Stimulated activated naive CD8-positive, alpha-beta T cell treated with anti-CD3 and anti-CD28 coated beads, Interleukin-15, Interleukin-2, amounts not matched to agents 100 U/mL and 50 U/mL, for 24 hours (primary cell): ENCODE measurements around the gene MEIS2.

ENCODE experiments used
- ATAC-seq: fragments of 150-1000 bp; cut with Tn5 transposase; one replicate; pipeline ENCODE4 v1.10.0; 2021
- DNase-seq: peaks from one replicate; pipeline ENCODE4 v3.0.0; 2021

The MEIS2 gene

GRCh38 chr15:37075777-37076176 is 24.6 kb downstream of the MEIS2 start:
- DNase-seq: no peak
- ATAC-seq: no peak

DNA sequence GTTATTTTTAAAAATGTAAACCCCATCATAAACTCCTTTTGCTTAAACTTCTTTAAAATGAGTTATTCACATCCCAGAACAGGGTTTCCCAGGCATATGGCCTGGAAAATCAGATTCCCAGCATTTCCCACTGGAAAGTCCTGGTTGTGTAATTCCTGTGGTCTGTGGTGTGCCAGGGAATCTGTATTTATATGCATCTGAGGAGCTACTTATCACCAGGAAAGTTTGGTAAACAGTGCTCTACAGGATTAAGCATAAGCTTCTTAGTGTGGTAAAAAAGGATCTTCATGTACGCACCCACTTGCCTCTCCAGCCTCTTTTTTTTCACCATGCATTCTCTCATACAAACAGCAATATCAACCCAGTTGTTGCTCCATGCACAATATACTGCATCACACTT is 28.2 kb downstream of the MEIS2 start:
- no peak for DNase-seq
- no peak for ATAC-seq

- ATAC-seq: no peak
- no peak for DNase-seq
Observed at GRCh38 chr15:37071134-37071533, 29.2 kb downstream of the MEIS2 start.

DNA sequence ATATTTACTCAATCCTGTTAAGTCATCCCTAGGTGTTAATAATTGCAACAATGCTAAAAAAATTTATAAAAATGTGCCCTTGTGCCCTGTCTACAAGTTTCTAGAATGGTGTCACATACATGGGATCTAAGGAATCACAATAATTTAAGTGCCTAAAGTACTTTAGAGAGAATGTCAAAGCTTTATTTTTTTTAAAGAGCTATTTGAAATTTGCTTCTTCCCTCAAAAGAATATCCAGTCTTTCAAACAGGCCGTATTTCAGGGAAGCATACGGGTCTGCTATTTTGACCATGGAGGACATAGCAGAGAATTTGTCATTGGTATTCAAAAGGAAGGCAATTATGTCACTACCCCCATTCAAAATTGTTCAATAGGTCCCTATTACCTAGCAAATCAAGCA is 29.7 kb downstream of the MEIS2 start:
- no peak for DNase-seq
- no peak for ATAC-seq

GRCh38 chr15:37061996-37062395 is 38.4 kb downstream of the MEIS2 start:
- no peak for DNase-seq
- no peak for ATAC-seq

- no peak for ATAC-seq
- DNase-seq: no peak
Observed at GRCh38 chr15:37059086-37059485, 41.3 kb downstream of the MEIS2 start.

DNA sequence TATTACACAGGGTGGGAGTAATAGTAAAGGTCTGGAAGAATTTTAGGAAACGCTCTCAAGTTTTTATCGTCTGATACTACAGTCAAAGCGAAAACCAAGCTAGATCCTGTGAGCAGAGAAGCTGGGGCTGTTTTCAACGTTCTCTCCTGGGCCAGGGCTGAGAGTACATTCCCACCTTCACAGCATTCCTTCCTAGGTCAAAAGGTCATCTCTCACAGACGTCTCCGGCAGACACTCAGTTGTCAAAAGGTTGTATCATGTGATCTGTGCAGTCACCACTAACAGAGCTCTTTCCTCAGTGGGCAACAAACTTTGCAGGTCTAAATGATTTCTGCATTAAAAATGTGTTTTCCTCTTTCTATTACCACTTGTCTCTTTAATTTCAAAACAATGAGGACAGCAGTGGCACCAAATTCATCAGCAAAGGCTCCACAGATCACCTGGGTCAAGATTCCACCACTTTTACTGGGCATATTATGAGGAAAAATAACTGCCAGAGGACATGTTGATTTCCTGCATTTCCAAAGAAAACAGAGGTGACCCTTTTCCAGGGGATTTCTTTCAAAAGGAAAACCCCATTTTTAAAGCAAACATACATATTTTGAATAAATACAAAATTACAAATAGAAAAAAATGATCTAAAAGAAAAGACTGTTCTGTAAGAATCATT is 41.9 kb downstream of the MEIS2 start:
- ATAC-seq: no peak
- DNase-seq: no peak

GRCh38 chr15:37057831-37058230 is 42.5 kb downstream of the MEIS2 start:
- DNase-seq (no peak), ATAC-seq (no peak)

- no peak for ATAC-seq
- DNase-seq: no peak
Observed at GRCh38 chr15:37057256-37057655, 43.1 kb downstream of the MEIS2 start.

DNA sequence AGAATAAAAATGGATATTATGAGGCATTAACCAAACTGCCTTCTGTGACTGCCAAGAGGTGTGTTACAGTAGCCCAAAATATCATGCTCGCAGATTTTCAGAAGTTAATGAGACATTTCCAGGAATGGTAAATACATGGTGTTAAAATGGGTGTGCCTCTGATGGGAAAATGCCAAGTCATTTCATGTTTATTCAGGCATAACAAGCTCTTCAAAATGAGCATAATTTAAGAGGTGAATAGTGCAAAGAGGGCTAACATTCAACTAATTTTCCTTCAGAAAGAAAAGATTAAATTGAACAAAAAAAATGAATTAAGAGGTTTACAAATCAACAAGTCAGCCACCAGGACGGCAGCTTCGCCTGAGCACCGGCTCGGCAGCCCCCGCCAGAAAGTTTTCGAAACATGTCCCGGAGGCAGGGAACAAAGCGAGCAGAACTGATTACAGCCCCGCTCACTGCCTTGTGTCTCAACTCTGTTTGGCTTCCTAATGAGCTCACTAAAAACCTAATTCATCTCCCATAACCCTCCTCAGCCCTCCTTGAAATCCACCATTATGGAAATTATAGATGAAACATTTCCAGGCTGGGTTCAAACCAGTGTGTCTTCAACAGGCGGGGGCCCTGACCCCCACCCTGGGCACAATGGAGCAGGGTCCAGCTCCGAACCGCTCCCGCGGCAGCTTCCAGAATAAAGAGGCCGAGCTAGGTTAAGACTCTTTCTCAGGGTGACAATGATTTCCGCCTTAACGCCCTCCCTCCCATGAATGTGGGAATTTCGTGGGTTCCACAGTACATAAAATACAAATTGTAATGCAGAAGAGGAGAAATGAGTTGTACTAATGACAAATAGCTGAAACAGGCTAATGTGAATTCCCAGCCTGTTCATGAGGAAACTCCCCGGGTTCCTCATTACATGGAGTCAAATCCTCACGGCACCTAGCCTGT is 43.9 kb downstream of the MEIS2 start:
- no peak for DNase-seq
- ATAC-seq: no peak

DNA sequence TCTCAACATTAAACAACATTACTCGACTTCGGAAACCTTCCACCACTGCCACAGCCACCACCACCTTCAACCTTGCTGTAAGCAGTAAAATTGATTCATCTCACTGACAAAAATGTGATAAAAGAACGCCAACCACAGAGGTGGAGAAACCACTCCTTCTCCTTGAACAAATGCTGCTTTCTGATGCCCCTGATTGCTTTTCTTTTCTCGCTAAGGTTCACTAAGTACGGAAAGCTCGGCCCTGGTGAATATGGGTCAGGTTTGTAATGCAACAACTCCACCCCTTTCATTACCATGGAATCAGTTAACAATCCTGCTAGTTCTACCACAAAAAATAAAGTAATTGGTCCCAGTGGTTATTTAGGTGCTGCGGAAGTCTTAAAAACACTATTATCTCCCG is 44.9 kb downstream of the MEIS2 start:
- DNase-seq (no peak), ATAC-seq (no peak)

DNA sequence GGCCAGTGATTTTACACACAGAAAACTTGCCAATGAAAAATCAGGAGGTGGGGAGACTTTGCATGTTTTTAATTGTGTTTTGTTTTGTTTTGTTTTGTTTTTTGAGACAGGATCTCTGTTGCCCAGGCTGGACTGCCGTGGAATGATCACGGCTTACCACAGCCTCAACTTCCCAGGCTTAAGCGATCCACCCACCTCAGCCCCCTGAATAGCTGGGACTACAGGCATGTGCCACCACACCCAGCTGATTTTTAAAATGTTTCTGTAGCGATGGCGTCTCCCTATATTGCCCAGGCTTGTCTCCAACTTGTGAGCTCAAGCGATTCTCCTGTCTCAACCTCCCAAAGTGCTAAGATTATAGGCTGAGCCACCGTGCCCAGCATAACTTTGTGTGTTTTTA is 46.0 kb downstream of the MEIS2 start:
- DNase-seq: no peak
- no peak for ATAC-seq

GRCh38 chr15:37053166-37053565 is 47.2 kb downstream of the MEIS2 start:
- DNase-seq (no peak), ATAC-seq (no peak)

DNA sequence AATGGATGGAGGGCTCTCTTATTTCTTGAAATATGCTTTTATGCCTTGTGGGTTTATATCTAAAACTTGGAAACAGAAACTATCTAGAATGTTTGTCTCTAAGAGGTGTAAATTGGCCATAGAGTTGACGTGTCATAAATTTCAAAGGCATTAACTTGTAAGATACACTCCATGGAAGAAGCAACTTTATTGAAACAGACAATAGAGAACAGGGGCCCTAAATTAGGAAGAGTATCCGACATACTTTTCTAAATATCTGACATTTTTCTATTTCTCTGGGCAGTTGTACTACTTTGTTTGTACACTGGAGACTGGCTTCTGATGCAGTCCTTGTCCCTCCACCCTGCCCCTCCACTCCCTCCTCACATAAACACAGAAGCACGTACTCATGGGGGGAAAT is 50.0 kb downstream of the MEIS2 start:
- DNase-seq: no peak
- no peak for ATAC-seq

GRCh38 chr15:37046876-37047614 is 53.3 kb downstream of the MEIS2 start:
- DNase-seq (no peak), ATAC-seq (no peak)

DNA sequence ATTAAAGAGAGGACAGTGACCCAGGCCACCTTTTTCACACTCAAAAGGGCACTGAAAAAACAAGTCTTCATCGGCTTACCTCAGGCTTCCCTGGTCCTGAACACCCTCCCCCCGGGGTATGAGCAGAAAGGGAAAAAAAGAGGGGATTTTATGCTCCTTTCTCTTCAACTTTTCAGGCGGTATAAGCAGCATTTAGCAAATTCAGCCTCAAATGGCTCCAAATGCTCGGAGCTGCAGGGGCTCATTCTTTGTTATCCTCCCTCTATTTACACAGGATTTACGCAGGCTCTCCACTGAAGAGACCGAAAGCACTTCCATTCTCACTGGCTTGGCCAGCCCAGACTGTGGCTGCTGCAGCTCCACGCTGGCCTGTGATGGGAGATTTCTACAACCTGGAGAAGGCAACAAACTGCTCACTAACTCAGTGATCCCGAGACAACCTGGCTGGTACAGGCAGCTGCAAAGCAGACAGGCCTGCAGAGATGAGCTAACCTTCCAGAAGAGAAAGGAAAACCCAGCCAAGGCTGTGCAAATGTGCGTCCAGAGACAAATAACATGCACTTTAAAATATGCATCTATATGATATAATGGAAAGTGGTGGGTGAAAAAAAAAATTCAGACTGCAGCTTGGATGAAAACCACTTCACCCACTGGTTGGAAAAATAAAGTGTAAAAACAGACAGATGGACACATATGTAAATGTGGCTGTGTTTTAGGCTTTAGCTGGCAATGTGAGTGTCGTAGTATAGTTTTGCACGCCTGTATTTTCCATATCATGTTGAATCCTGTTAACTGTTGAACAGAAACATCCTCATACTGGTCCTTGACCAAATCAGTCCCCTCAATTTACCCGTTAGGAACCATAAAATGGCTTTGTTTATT is 54.2 kb downstream of the MEIS2 start:
- DNase-seq (no peak), ATAC-seq (no peak)

DNA sequence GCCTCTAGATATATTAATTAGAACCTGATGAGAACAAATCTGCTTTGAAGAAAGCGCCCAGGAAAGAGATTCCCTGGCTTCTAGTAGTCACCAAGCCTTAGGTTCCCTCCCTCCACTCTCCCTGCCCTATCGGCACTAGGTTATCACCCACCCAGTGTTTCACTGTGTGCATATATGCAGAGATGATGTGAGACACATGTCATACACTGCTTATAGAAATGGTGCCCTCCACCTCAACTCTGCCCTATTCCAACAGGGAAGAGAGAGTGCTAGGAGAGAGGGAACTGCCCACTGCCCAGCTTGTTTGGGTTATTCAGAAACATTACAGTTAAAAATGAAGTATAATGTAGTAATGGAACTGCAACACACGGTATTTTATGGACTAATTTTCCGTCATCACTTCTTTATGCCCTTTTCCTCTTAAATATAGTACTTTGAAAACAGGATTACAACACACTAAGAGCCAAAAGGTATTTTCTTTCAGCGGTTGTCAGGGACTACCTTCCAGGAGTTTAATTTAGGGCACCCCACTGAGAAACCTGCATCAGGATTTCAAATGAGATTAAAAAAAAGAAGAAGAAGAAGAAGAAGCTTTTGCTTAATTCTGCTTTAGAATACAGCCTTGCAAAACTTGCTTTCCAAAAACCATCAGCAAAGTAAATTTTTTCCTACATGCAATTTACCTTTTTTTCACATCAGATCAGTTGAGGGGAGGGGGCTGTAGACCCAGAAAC is 55.3 kb downstream of the MEIS2 start:
- no peak for ATAC-seq
- no peak for DNase-seq

- DNase-seq (no peak), ATAC-seq (no peak)
Observed at GRCh38 chr15:37041836-37042235, 58.5 kb downstream of the MEIS2 start.

- DNase-seq (no peak), ATAC-seq (no peak)
Observed at GRCh38 chr15:37041042-37041441, 59.3 kb downstream of the MEIS2 start.

- ATAC-seq (no peak), DNase-seq (no peak)
Observed at GRCh38 chr15:37040072-37040742, 60.1 kb downstream of the MEIS2 start.

- ATAC-seq: no peak
- DNase-seq: no peak
Observed at GRCh38 chr15:37038716-37039106, 61.6 kb downstream of the MEIS2 start.
